Astrocyte (in vitro differentiated cells and primary cell): ENCODE data around the gene STX7. TPM values are rescaled to one million over a fixed set of nuclear protein-coding genes. Genes with fewer than 3 reads are reported as not detected.

Experiments used
- DNase-seq: peaks from one replicate; pipeline ENCODE4 v3.0.0-alpha.2; 2010; ENCODE audit warnings: low read depth
- FAIRE-seq: peaks from 2 replicates; lab custom pipeline; 2011; peaks lifted over from hg19 to GRCh38; lab: Jason Lieb, UNC
- H2AFZ ChIP-seq: 2 replicates; pipeline ENCODE4 v1.6.0; 2012; ENCODE audit warnings: low read depth, low read length, inconsistent platforms
- H3K27ac ChIP-seq: 2 replicates; pipeline ENCODE4 v1.5.1; 2011; ENCODE audit warnings: low read depth, low read length, inconsistent platforms
- H3K27me3 ChIP-seq: 2 replicates; pipeline ENCODE4 v1.6.0; 2011; ENCODE audit warnings: low read length, inconsistent platforms; ENCODE audit not compliant: insufficient read depth
- H3K36me3 ChIP-seq: 2 replicates; pipeline ENCODE4 v1.5.1; 2011; ENCODE audit warnings: low read length, inconsistent platforms; ENCODE audit not compliant: insufficient read depth
- H3K4me1 ChIP-seq: 2 replicates; pipeline ENCODE4 v1.5.1; 2011; ENCODE audit warnings: low read length, inconsistent platforms; ENCODE audit not compliant: insufficient read depth
- H3K4me2 ChIP-seq: 2 replicates; pipeline ENCODE4 v1.6.0; 2012; ENCODE audit warnings: low read length, inconsistent platforms
- H3K4me3 ChIP-seq: 2 replicates; pipeline ENCODE4 v1.5.1; 2011; ENCODE audit warnings: low read depth, mild to moderate bottlenecking, low read length, inconsistent platforms; ENCODE audit not compliant: insufficient read depth
- H3K79me2 ChIP-seq: 2 replicates; pipeline ENCODE4 v1.6.0; 2012; ENCODE audit warnings: mild to moderate bottlenecking, low read length, inconsistent platforms; ENCODE audit not compliant: insufficient read depth
- H3K9ac ChIP-seq: 2 replicates; pipeline ENCODE4 v1.6.0; 2012; ENCODE audit warnings: mild to moderate bottlenecking, low read length, inconsistent platforms
- H3K9me3 ChIP-seq: 2 replicates; pipeline ENCODE4 v1.5.1; 2012; ENCODE audit warnings: low read depth, mild to moderate bottlenecking, low read length, inconsistent platforms; ENCODE audit not compliant: insufficient read depth
- H4K20me1 ChIP-seq: 2 replicates; pipeline ENCODE4 v1.6.0; 2012; ENCODE audit warnings: low read length, inconsistent platforms; ENCODE audit not compliant: insufficient read depth
- H3K27ac Mint-ChIP-seq: one replicate; pipeline ENCODE4 v1.8.0; 2021; ENCODE audit warnings: mild to moderate bottlenecking, mixed read lengths; ENCODE audit not compliant: unreplicated experiment
- H3K27me3 Mint-ChIP-seq: one replicate; pipeline ENCODE4 v1.8.0; 2021; ENCODE audit warnings: low read depth, mixed read lengths; ENCODE audit not compliant: unreplicated experiment
- H3K36me3 Mint-ChIP-seq: one replicate; pipeline ENCODE4 v1.8.0; 2021; ENCODE audit warnings: low read depth, mixed read lengths; ENCODE audit not compliant: unreplicated experiment
- H3K4me1 Mint-ChIP-seq: one replicate; pipeline ENCODE4 v1.8.0; 2021; ENCODE audit warnings: low read depth, mixed read lengths; ENCODE audit not compliant: unreplicated experiment
- H3K4me3 Mint-ChIP-seq: one replicate; pipeline ENCODE4 v1.8.0; 2021; ENCODE audit warnings: mild to moderate bottlenecking, moderate library complexity, mixed read lengths; ENCODE audit not compliant: unreplicated experiment
- H3K9me3 Mint-ChIP-seq: one replicate; pipeline ENCODE4 v1.8.0; 2021; ENCODE audit warnings: mild to moderate bottlenecking, mixed read lengths; ENCODE audit not compliant: unreplicated experiment
- CTCF ChIP-seq: IDR thresholded peaks from 2 replicates; pipeline ENCODE4 v1.5.1; 2011; ENCODE audit warnings: low read depth, mild to moderate bottlenecking, inconsistent platforms, low read length, moderate library complexity; ENCODE audit not compliant: insufficient read depth
- EZH2 ChIP-seq: IDR thresholded peaks from 2 replicates; pipeline ENCODE4 v1.6.1; 2012; ENCODE audit warnings: mild to moderate bottlenecking, low read length, inconsistent platforms; ENCODE audit not compliant: insufficient read depth
- total RNA-seq: library from RNA; stranded (reverse); gene quantifications from 2 replicates; pipeline ENCODE4 v1.2.1, GENCODE V29; 2021

STX7 gene
- total RNA-seq, 1 donor from 2014 or later, result 62.1 TPM

- Histone ChIP-seq H3K4me1 (no peaks in the 10 kb centered on the region), H3K4me3 (no peak overlapping the region), H3K9ac (no peak overlapping the region), H3K27me3 (peaks cover 8% of the 10 kb centered on the region), H3K79me2 (no peaks in the 10 kb centered on the region), H2AFZ (no peak overlapping the region), H3K9me3 (no peaks in the 10 kb centered on the region), H3K36me3 (no peaks in the 10 kb centered on the region), H3K4me2 (no peak overlapping the region), H3K27ac (no peak overlapping the region), H4K20me1 (no peaks in the 10 kb centered on the region)
- no peak for FAIRE-seq
- peaks cover 5% of the 10 kb centered on the region for H3K4me1 Mint-ChIP-seq
- no peaks in the 10 kb centered on the region for H3K9me3 Mint-ChIP-seq
- TF ChIP-seq CTCF, result no peak
- TF ChIP-seq EZH2, result no peak
- DNase-seq, result no peak
- H3K27ac Mint-ChIP-seq, result no peak overlapping the region
- no peak overlapping the region for H3K4me3 Mint-ChIP-seq
- no peaks in the 10 kb centered on the region for H3K36me3 Mint-ChIP-seq
- no peaks in the 10 kb centered on the region for H3K27me3 Mint-ChIP-seq
Observed at GRCh38 chr6:132551214-132551613, 38.3 kb upstream of the STX7 start.

GRCh38 chr6:132548746-132549463 is 36.0 kb upstream of the STX7 start:
- H4K20me1 ChIP-seq, result no peaks in the 10 kb centered on the region
- TF ChIP-seq CTCF, result no peak
- TF ChIP-seq EZH2, result no peak
- H3K4me3 ChIP-seq, result no peak overlapping the region
- no peaks in the 10 kb centered on the region for H3K79me2 ChIP-seq
- Mint-ChIP-seq H3K9me3 (no peaks in the 10 kb centered on the region), H3K27ac (no peak overlapping the region), H3K36me3 (no peaks in the 10 kb centered on the region), H3K4me1 (peaks cover 5% of the 10 kb centered on the region), H3K27me3 (no peaks in the 10 kb centered on the region), H3K4me3 (no peak overlapping the region)
- no peaks in the 10 kb centered on the region for H3K9me3 ChIP-seq
- DNase-seq (no peak), FAIRE-seq (no peak)
- no peaks in the 10 kb centered on the region for H3K36me3 ChIP-seq
- no peaks in the 10 kb centered on the region for H3K4me1 ChIP-seq
- H3K9ac ChIP-seq, result no peak overlapping the region
- H3K27me3 ChIP-seq, result peaks cover 8% of the 10 kb centered on the region
- no peak overlapping the region for H3K4me2 ChIP-seq
- no peak overlapping the region for H2AFZ ChIP-seq
- no peak overlapping the region for H3K27ac ChIP-seq

- H2AFZ ChIP-seq, result no peak overlapping the region
- H3K27ac ChIP-seq, result no peak overlapping the region
- H3K27me3 ChIP-seq, result peaks cover 6% of the 10 kb centered on the region
- no peak for TF ChIP-seq CTCF
- TF ChIP-seq EZH2, result no peak
- H3K9ac ChIP-seq, result no peak overlapping the region
- H3K4me2 ChIP-seq, result no peak overlapping the region
- H3K4me3 Mint-ChIP-seq, result no peak overlapping the region
- peaks cover 5% of the 10 kb centered on the region for H3K4me1 Mint-ChIP-seq
- H3K4me1 ChIP-seq, result no peaks in the 10 kb centered on the region
- H3K79me2 ChIP-seq, result no peaks in the 10 kb centered on the region
- H4K20me1 ChIP-seq, result no peaks in the 10 kb centered on the region
- no peak overlapping the region for H3K4me3 ChIP-seq
- no peaks in the 10 kb centered on the region for H3K36me3 Mint-ChIP-seq
- FAIRE-seq (no peak), DNase-seq (no peak)
- no peaks in the 10 kb centered on the region for H3K36me3 ChIP-seq
- no peak overlapping the region for H3K27ac Mint-ChIP-seq
- no peaks in the 10 kb centered on the region for H3K9me3 Mint-ChIP-seq
- no peaks in the 10 kb centered on the region for H3K9me3 ChIP-seq
- H3K27me3 Mint-ChIP-seq, result no peaks in the 10 kb centered on the region
Observed at GRCh38 chr6:132544826-132545225, 31.9 kb upstream of the STX7 start.
